Measurements from ENCODE around the gene IFT80.

Gene IFT80

DNA sequence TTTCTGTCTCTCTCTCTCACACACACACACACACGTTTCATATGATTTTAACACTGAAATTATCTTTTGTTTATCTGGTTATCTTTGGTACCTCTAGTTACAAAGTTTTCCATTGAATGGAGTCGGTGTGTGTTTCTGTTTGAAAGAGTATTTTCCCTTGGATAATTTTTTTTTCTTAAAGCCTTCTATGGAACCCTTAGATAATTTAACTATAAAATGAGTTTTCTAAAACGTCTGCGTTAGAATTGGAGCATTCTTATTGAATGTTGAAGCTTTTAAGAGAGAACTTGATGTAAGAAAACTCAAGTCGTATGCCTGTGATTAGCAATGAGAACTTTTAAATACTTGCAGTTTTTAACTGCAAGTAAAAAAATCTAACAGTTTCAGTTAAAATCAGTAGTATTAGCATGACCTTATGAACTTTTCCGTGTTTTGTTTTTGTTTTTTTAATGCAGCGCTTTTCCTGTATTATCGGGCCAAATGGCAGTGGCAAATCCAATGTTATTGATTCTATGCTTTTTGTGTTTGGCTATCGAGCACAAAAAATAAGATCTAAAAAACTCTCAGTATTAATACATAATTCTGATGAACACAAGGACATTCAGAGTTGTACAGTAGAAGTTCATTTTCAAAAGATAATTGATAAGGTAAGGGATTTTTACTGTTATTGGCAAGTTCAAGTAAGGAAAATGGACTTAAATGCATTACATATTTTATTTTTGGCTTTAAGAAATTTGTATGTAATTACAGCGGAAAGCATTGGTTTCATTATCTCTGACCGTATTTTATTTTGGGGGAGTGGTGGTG, 3.4 kb upstream of the IFT80 start:
- ChIA-PET CTCF (interaction anchor here (0.7 to 0.8 kb wide), 3 partner anchors 9 to 11 kb away, joined by 3 to 6 read pairs (median 3); no protein-coding TSS in a partner anchor), POLR2A (ENCODE audit: low non-redundant PET) (no interaction called here)
- TF ChIP-seq, protein P1, sequence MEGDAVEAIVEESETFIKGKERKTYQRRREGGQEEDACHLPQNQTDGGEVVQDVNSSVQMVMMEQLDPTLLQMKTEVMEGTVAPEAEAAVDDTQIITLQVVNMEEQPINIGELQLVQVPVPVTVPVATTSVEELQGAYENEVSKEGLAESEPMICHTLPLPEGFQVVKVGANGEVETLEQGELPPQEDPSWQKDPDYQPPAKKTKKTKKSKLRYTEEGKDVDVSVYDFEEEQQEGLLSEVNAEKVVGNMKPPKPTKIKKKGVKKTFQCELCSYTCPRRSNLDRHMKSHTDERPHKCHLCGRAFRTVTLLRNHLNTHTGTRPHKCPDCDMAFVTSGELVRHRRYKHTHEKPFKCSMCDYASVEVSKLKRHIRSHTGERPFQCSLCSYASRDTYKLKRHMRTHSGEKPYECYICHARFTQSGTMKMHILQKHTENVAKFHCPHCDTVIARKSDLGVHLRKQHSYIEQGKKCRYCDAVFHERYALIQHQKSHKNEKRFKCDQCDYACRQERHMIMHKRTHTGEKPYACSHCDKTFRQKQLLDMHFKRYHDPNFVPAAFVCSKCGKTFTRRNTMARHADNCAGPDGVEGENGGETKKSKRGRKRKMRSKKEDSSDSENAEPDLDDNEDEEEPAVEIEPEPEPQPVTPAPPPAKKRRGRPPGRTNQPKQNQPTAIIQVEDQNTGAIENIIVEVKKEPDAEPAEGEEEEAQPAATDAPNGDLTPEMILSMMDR (conservative IDR thresholded peaks at IDR 0.05; ENCODE audit: low read depth) = no peak
- no peak overlapping the region for H3K27ac ChIP-seq
- DNase-seq (ENCODE audit: low spot score) = no peak

DNA sequence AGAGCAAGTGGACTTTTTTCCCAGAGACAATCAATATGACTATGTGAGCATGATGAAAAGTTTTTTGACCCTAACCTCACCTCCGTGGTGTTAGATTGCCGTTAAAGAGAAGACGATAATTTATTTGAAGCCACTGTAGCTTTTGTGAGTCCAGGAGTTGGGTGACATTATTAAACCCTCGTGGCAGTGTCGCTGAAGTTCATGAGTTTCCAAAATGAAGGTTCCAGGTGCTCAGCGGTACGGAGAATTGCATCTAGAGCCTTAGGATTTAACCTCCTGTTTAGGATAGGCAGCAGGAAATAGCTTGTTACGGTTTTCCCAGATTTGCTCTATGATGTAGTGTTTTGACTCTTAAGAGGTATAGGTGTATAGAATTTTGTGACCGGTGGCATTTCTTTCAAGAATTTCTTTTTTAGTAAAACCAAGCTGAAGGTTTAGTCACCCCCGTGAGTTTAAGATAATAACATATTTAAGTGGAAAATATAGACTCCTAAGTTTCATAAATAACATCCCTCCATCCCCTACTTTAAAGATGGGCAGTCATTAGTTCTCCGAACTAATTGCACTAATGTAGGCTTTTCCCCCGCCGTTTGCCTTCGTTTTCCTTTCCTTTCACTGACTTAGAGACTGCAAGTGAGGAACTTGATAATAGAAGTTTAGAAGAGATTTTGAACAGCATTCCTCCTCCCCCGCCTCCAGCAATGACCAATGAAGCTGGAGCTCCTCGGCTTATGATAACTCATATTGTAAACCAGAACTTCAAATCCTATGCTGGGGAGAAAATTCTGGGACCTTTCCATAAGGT, 2.5 kb upstream of the IFT80 start:
- H3K27ac ChIP-seq = peak overlapping the region; percentile 98
- CTCF ChIA-PET = interaction anchor here (0.6 to 0.7 kb wide), 2 partner anchors 11 to 43 kb away, joined by 3 read pairs; no protein-coding TSS in a partner anchor
- TF ChIP-seq, protein P1 (conservative IDR thresholded peaks at IDR 0.05; ENCODE audit: low read depth) = no peak
- POLR2A ChIA-PET (ENCODE audit: low non-redundant PET) = no interaction called here
- DNase-seq (ENCODE audit: low spot score) = peak; percentile 30

DNA sequence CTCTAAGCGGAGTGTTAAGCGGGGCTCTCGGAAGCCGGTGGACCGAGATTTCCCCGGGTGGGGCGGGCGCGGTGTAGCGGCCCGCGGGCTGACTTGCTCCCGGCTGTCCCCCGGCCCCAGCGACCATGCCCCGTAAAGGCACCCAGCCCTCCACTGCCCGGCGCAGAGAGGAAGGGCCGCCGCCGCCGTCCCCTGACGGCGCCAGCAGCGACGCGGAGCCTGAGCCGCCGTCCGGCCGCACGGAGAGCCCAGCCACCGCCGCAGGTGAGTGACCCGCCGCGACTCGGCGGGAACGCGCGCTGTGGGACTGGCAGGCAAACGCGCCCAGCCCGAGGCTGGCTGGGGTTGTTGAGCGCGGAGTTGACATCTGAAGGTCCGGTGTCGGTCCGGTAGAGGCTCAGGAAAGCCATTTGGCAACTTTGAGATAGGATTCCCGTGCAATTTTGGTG, 1.7 kb upstream of the IFT80 start:
- no peak for DNase-seq (ENCODE audit: low spot score)
- peak overlapping the region; percentile 98 for H3K27ac ChIP-seq
- ChIA-PET CTCF (interaction anchor here (0.6 kb wide), 1 partner anchor 44 kb away, joined by 3 read pairs; no protein-coding TSS in a partner anchor), POLR2A (ENCODE audit: low non-redundant PET) (no interaction called here)
- TF ChIP-seq, protein P1 (conservative IDR thresholded peaks at IDR 0.05; ENCODE audit: low read depth) = no peak

DNA sequence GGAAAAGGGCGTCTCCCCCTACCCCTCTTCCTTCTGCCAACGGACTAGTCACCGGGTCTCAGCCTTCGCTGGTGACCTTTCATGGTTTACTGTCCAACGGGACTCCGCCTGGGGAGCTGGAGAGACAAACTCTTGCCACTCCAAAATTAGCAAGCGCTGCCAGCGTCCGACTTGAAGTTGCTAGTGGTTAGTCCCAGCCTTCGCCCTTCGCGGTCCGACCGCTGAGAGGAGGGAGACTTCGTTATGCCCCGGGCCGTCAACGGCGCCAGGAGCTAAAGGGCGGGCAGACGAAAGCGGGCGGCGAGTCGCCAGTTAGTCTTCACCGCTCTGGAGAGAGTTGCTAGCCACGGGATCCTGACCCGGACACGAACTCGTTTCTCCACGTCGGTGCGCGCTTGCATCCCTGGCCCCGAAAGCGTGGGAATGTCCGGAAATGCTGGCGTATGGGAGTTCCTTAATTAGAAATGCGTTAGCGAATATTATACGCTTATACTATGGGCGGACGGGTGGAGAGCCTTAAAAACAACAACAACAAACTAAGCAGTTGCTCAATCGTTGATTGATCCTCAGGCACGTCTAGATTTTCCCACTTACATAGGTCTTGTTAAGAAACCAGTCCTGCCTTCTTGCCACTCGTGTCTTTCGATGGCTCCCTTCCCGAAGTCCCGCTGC, 1.1 kb upstream of the IFT80 start:
- ChIA-PET CTCF (interaction anchor here (0.6 to 1.6 kb wide), 3 partner anchors 13 to 1024 kb away, joined by 3 to 8 read pairs (median 3); no protein-coding TSS in a partner anchor), POLR2A (ENCODE audit: low non-redundant PET) (no interaction called here)
- TF ChIP-seq, protein P1 (conservative IDR thresholded peaks at IDR 0.05; ENCODE audit: low read depth) = no peak
- peak overlapping the region; percentile 98 for H3K27ac ChIP-seq
- DNase-seq (ENCODE audit: low spot score) = no peak

DNA sequence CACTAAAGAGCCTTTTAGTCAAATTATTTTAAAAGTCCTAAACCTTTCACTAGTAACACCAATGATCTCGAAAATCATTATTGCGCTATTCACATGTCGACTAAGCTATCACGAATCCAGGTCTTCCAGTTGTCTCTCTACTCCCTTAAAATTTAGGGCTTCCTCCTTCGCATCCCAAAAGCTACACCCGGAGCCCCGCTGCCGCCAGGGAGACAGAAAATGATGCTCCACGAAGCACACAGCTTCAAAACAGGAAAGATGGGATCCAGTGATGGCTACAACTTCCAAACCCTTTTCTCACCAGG, 253 bp downstream of the IFT80 start:
- ChIA-PET POLR2A (ENCODE audit: low non-redundant PET) (no interaction called here), CTCF (interaction anchor here (1.6 kb wide), 1 partner anchor 15 kb away, joined by 8 read pairs; no protein-coding TSS in a partner anchor)
- TF ChIP-seq, protein P1 (conservative IDR thresholded peaks at IDR 0.05; ENCODE audit: low read depth) = no peak
- DNase-seq (ENCODE audit: low spot score) = no peak
- H3K27ac ChIP-seq = peak overlapping the region; percentile 98

DNA sequence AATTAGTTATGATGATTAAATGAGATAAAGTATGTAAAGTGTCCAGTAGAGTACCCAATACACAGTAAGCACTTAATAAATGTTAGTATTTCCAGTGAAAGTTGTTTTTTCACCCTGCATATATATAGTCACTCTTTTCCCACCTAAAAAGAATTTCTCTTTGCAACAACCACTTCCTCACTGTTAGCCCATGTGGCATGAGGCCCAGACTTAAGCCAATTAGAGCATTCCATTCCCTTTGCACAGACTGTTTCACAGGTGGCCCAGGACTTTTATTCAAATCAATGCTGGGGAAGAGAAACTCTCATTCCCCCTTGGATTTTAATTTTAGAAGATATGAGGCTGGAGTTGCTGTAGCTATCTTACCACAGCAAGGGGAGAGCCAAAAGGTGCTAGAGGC, 3.7 kb downstream of the IFT80 start:
- ChIA-PET POLR2A (ENCODE audit: low non-redundant PET) (no interaction called here), CTCF (interaction anchor here (0.6 kb wide), 1 partner anchor 401 kb away, joined by 4 read pairs; no protein-coding TSS in a partner anchor)
- TF ChIP-seq, protein P1 (conservative IDR thresholded peaks at IDR 0.05; ENCODE audit: low read depth) = no peak
- no peak overlapping the region for H3K27ac ChIP-seq
- DNase-seq (ENCODE audit: low spot score) = no peak

Measured in RWPE1 (cell line).